ENCODE results near the gene KRT37. TPM values are rescaled to one million over a fixed set of nuclear protein-coding genes. Genes with fewer than 3 reads are reported as not detected.
"Not testable (repeated sequence)": the region's sequence is repeated elsewhere in the genome, so short reads cannot be mapped to it uniquely, and the experiment has no call there.

The KRT37 gene
- total and polyA plus RNA-seq, 8 donors = not detected

DNA sequence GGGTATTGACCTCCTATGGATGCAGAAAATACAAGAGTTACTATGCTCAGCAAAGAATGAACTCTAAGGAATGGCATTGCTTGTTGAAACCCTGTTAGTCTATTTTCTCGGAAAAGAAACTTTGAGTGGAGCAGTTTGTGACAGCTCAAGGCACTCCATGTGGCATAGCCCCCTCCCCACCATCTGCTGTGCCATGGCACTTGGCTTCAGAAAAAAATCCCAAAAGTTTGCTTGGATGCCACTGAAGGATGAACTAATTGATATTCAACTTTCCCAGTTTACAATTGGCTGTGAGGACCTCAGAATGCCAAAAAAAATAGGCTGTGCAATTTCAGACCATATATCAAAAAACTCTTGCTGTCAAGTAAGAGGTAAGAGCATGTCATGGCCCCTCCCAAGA, 28.8 kb downstream of the KRT37 start:
- H3K27ac ChIP-seq = no peak overlapping the region
- intact Hi-C loops (cut with DNase I) = no loop called here
- H3K4me3 ChIP-seq = no peak overlapping the region
- no peaks in the 10 kb centered on the region for H3K27me3 ChIP-seq
- no peaks in the 10 kb centered on the region for H3K9me3 ChIP-seq
- no peak for DNase-seq
- ATAC-seq = no peak
- no peaks in the 10 kb centered on the region for H3K4me1 ChIP-seq
- TF ChIP-seq, protein P1, sequence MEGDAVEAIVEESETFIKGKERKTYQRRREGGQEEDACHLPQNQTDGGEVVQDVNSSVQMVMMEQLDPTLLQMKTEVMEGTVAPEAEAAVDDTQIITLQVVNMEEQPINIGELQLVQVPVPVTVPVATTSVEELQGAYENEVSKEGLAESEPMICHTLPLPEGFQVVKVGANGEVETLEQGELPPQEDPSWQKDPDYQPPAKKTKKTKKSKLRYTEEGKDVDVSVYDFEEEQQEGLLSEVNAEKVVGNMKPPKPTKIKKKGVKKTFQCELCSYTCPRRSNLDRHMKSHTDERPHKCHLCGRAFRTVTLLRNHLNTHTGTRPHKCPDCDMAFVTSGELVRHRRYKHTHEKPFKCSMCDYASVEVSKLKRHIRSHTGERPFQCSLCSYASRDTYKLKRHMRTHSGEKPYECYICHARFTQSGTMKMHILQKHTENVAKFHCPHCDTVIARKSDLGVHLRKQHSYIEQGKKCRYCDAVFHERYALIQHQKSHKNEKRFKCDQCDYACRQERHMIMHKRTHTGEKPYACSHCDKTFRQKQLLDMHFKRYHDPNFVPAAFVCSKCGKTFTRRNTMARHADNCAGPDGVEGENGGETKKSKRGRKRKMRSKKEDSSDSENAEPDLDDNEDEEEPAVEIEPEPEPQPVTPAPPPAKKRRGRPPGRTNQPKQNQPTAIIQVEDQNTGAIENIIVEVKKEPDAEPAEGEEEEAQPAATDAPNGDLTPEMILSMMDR (IDR thresholded peaks at IDR 0.05) = no peak
- no peaks in the 10 kb centered on the region for H3K36me3 ChIP-seq

DNA sequence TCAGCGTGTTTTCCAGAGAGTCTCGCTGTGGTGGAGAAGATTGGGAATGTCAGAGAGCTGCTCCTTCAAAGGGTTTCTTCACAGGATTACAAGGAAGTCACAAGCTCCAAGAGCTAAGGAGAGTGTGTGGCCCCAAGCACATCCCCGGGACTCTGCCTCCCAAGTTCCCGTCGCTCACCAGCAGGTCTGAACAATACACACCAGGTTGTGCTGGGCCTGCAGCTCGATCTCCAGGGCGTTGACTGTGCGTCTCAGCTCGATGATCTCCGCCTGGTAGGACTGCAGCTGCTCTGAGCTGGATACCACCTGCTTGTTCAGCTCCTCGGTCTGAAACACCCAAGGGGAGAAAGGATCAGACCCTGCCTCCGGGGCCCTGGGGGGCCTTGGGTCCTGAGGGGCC, 29.3 kb downstream of the KRT37 start:
- ATAC-seq; H3K36me3 ChIP-seq; H3K27me3 ChIP-seq; intact Hi-C loops (cut with DNase I); H3K4me1 ChIP-seq; DNase-seq; H3K27ac ChIP-seq; H3K4me3 ChIP-seq; H3K9me3 ChIP-seq: not testable (repeated sequence)

DNA sequence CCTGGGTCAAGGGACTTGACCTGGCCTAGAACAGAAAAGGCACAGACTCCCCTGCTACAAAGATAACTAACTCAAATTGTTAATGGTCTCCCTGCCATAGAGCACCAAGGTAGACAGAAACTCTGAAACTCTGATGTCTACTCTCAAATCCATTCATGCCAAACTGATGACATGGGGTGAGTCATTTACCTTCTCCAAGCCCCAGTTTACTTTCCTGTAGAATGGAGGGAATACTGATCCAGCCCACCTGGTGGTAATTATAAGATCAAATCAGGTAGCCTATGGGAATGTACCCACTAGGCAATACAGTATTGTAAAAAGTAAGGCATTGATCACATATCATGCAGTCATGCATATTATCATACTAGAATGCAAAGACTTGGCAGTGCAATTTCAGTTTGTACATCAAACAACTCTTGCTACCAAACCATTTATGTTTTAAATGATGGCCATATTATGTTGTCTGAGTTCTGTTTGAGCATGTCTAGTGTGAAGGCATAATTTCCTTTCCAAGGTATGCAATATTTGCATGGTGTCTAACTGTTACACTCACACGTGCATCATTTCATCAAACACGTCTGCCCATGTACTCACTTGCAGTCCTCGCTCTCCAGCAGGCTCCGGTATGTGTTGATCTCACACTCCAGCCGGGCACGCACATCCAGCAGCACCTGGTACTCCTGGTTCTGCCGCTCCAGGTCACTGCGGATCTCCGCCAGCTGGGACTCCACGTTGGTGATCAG, 30.0 kb downstream of the KRT37 start:
- DNase-seq = no peak
- Histone ChIP-seq H3K9me3 (no peaks in the 10 kb centered on the region), H3K4me1 (no peaks in the 10 kb centered on the region), H3K27ac (no peak overlapping the region), H3K4me3 (no peak overlapping the region), H3K27me3 (no peaks in the 10 kb centered on the region), H3K36me3 (no peaks in the 10 kb centered on the region)
- ATAC-seq = no peak
- TF ChIP-seq, protein P1 (IDR thresholded peaks at IDR 0.05) = no peak
- intact Hi-C loops (cut with DNase I) = no loop called here

DNA sequence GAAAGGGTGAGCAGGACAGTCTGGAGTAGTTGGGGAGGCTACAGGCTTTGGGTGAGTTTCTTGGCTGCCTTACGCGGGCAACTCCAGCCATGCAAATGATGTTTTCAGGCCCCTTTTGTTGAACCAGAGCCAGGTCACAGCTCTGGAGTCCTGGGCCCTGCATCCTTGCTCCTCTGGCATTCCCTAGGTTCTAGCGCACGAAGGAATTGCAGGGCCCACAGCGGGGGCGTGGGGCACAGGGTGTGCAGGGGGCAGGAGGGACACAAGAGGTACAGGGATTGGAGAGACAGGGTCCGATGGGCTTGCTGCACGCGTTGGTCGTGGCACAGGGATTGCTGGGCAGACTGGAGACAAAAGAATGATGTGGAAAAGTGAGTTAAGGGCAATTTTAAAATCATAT, 30.6 kb downstream of the KRT37 start:
- ATAC-seq = no peak
- TF ChIP-seq, protein P1 (IDR thresholded peaks at IDR 0.05) = no peak
- intact Hi-C loops (cut with DNase I) = no loop called here

DNA sequence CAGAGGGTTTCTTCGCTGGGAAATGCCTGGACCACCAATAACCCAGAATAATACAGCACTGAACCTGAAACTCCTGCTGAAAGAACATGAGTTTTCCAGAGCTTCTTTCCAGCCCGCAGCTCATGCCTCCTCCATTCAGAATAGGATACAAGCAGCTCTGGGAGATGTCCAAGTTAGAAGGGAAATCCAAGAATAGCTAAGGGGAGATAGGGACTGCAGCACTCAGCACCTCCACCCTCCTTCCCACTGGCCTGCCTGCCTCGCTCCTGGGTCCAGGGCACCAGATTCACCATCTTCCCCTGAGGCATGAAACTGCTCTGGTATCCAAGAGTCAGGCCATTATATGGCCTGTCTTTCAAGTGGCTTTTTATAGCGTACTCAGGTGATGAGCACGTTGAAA, 31.1 kb downstream of the KRT37 start:
- DNase-seq (no peak), ATAC-seq (no peak)
- H3K9me3 ChIP-seq = no peaks in the 10 kb centered on the region
- H3K4me1 ChIP-seq = no peaks in the 10 kb centered on the region
- H3K27ac ChIP-seq = no peak overlapping the region
- intact Hi-C loops (cut with DNase I) = no loop called here
- no peaks in the 10 kb centered on the region for H3K27me3 ChIP-seq
- H3K36me3 ChIP-seq = no peaks in the 10 kb centered on the region
- H3K4me3 ChIP-seq = no peak overlapping the region
- TF ChIP-seq, protein P1 (IDR thresholded peaks at IDR 0.05) = no peak

More for the DNA sequence above, 30.6 kb downstream of the KRT37 start:
- Histone ChIP-seq H3K36me3 (no peaks in the 10 kb centered on the region), H3K27me3 (no peaks in the 10 kb centered on the region), H3K9me3 (no peaks in the 10 kb centered on the region), H3K4me1 (no peaks in the 10 kb centered on the region), H3K27ac (no peak overlapping the region), H3K4me3 (no peak overlapping the region)
- no peak for DNase-seq

DNA sequence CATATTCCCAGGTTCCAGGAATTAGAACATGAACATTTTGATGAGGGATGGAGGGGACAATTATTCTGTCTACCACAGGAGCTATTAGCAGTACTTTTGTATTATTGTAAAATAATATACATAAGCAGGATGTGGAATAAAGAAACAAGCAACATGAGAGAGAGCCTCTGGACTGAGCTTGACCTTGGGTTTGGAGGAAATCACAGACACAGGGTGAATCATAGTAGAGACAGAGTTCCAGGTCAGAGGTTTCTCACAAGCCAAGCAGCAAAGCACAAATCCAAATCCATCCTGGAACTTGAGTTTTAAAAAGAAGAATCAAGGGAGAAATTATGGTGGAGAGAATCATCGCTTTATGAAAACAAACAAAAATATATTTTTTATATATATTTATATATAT, 32.1 kb downstream of the KRT37 start:
- TF ChIP-seq, protein P1 (IDR thresholded peaks at IDR 0.05) = no peak
- Histone ChIP-seq H3K27me3 (no peaks in the 10 kb centered on the region), H3K4me3 (no peak overlapping the region), H3K9me3 (no peaks in the 10 kb centered on the region), H3K4me1 (no peaks in the 10 kb centered on the region), H3K27ac (no peak overlapping the region), H3K36me3 (no peaks in the 10 kb centered on the region)
- DNase-seq (no peak), ATAC-seq (no peak)
- intact Hi-C loops (cut with DNase I) = no loop called here

Measured in left lung (tissue), 10 donors.